Medulla oblongata (tissue), 1 donor: Measurements from ENCODE around the gene PIAS1.
"Not testable (repeated sequence)": the region's sequence is repeated elsewhere in the genome, so short reads cannot be mapped to it uniquely, and the experiment has no call there.

Source experiments
- DNase-seq: peaks from one replicate; pipeline ENCODE4 v3.0.0-alpha.2; 2015; ENCODE audit errors: extremely low spot score

The PIAS1 gene

GRCh38 chr15:68203486-68203885 is 149.4 kb downstream of the PIAS1 start:
- DNase-seq, result no peak

GRCh38 chr15:68203956-68204355 is 149.8 kb downstream of the PIAS1 start:
- DNase-seq, result no peak

GRCh38 chr15:68204361-68204760 is 150.2 kb downstream of the PIAS1 start:
- no peak for DNase-seq

- peak; percentile 49 for DNase-seq
Observed at GRCh38 chr15:68204776-68205557, 150.9 kb downstream of the PIAS1 start, which contains the start of gene CALML4. Gene CALML4 (minus strand): TSS chr15:68205332. CDS start chr15:68205247, 85 bp downstream.

- no peak for DNase-seq
Observed at GRCh38 chr15:68205558-68205944, 151.4 kb downstream of the PIAS1 start.

- peak; percentile 76 for DNase-seq
Observed at GRCh38 chr15:68205954-68206539, 151.9 kb downstream of the PIAS1 start.

GRCh38 chr15:68206711-68207151 is 152.6 kb downstream of the PIAS1 start:
- DNase-seq, result no peak

- DNase-seq, result no peak
Observed at GRCh38 chr15:68207176-68207935, 153.2 kb downstream of the PIAS1 start.

- DNase-seq, result no peak
Observed at GRCh38 chr15:68208136-68208535, 154.0 kb downstream of the PIAS1 start.

- no peak for DNase-seq
Observed at GRCh38 chr15:68208636-68209240, 154.6 kb downstream of the PIAS1 start.

GRCh38 chr15:68209272-68209671 is 155.2 kb downstream of the PIAS1 start:
- DNase-seq, result no peak

GRCh38 chr15:68209735-68210408 is 155.8 kb downstream of the PIAS1 start:
- no peak for DNase-seq

- DNase-seq, result no peak
Observed at GRCh38 chr15:68210409-68210756, 156.3 kb downstream of the PIAS1 start.

- peak; percentile 86 for DNase-seq
Observed at GRCh38 chr15:68210821-68211655, 156.9 kb downstream of the PIAS1 start.

GRCh38 chr15:68211656-68212320 is 157.7 kb downstream of the PIAS1 start:
- no peak for DNase-seq

GRCh38 chr15:68213491-68213845 is 159.4 kb downstream of the PIAS1 start:
- not testable (repeated sequence) for DNase-seq

GRCh38 chr15:68213991-68214837 is 160.1 kb downstream of the PIAS1 start:
- no peak for DNase-seq

- DNase-seq, result no peak
Observed at GRCh38 chr15:68214838-68215254, 160.7 kb downstream of the PIAS1 start.

- DNase-seq, result no peak
Observed at GRCh38 chr15:68217341-68217740, 163.2 kb downstream of the PIAS1 start.
